H1 (cell line): ENCODE results near the gene CRTAC1. TPM values are rescaled to one million over a fixed set of nuclear protein-coding genes. Genes with fewer than 3 reads are reported as not detected.

ENCODE experiments used
- CTCF ChIA-PET: fragments of 300-600 bp; sonication (Branson Sonifier 250); formaldehyde crosslinking; loops from one replicate; lab custom pipeline; 2021; ENCODE audit not compliant: partially characterized antibody; lab: Charles Lee
- POLR2A ChIA-PET: fragments of 300-600 bp; sonication (Branson Sonifier 250); formaldehyde crosslinking; loops from one replicate; lab custom pipeline; 2021; ENCODE audit warnings: inconsistent platforms; ENCODE audit not compliant: partially characterized antibody; lab: Charles Lee
- DNase-seq, 2 experiments: peaks; one replicate each; pipeline versions ENCODE4 v3.0.0 to v3.0.0-alpha.2; 2010 to 2022; ENCODE audit warnings: low spot score in 2 of 2, low read depth in 1 of 2, mixed read lengths in 1 of 2
- FAIRE-seq: peaks from 2 replicates; lab custom pipeline; 2011; peaks lifted over from hg19 to GRCh38; lab: Jason Lieb, UNC
- H2AFZ ChIP-seq: 2 replicates; pipeline ENCODE4 v1.8.1; 2012; ENCODE audit warnings: low read length, inconsistent platforms
- H2AK5ac ChIP-seq: 2 replicates; pipeline ENCODE4 v1.6.1; 2013; ENCODE audit warnings: low read depth, low read length
- H2BK120ac ChIP-seq: replicated peaks from 2 replicates; pipeline ENCODE3; 2013; ENCODE audit warnings: low read depth, low read length, inconsistent platforms
- H2BK12ac ChIP-seq: 2 replicates; pipeline ENCODE4 v1.6.1; 2013; ENCODE audit warnings: low read depth, low read length
- H2BK15ac ChIP-seq: 2 replicates; pipeline ENCODE4 v1.6.1; 2013; ENCODE audit warnings: low read length
- H2BK20ac ChIP-seq: 2 replicates; pipeline ENCODE4 v1.6.1; 2013; ENCODE audit warnings: low read length
- H2BK5ac ChIP-seq: 2 replicates; pipeline ENCODE4 v1.6.1; 2013; ENCODE audit warnings: low read depth, low read length
- H3K14ac ChIP-seq: 2 replicates; pipeline ENCODE4 v1.6.1; 2013; ENCODE audit warnings: inconsistent platforms; ENCODE audit not compliant: insufficient read length
- H3K18ac ChIP-seq: 2 replicates; pipeline ENCODE4 v1.6.1; 2013; ENCODE audit warnings: low read length; ENCODE audit errors: extremely low read depth
- H3K23ac ChIP-seq: 2 replicates; pipeline ENCODE4 v1.6.1; 2013; ENCODE audit warnings: inconsistent platforms; ENCODE audit not compliant: insufficient read length
- H3K23me2 ChIP-seq: 2 replicates; pipeline ENCODE4 v1.6.1; 2013; ENCODE audit warnings: low read depth, low read length
- H3K27ac ChIP-seq: 2 replicates; pipeline ENCODE4 v1.6.1; 2011; ENCODE audit warnings: low read depth, low read length, inconsistent platforms
- H3K27me3 ChIP-seq, 4 experiments: replicated peaks in 1 of 4; 1 replicate in 1 of 4; 2 replicates in 3 of 4; pipeline versions ENCODE4 v1.6.1 to v1.8.1; 2011 to 2013; ENCODE audit warnings: low read length in 3 of 4, mild to moderate bottlenecking in 3 of 4, inconsistent platforms in 2 of 4, mixed read lengths in 2 of 4, moderate library complexity in 1 of 4; ENCODE audit not compliant: control insufficient read depth in 3 of 4, insufficient read depth in 3 of 4; ENCODE audit errors: extremely low read depth in 1 of 4
- H3K36me3 ChIP-seq, 4 experiments: 2 replicates each; pipeline versions ENCODE4 v1.6.1 to v1.8.1; 2011 to 2013; ENCODE audit warnings: mild to moderate bottlenecking in 4 of 4, low read length in 3 of 4, moderate library complexity in 2 of 4, control low read depth in 1 of 4, inconsistent platforms in 1 of 4; ENCODE audit not compliant: insufficient read depth in 4 of 4, control insufficient read depth in 2 of 4
- H3K4ac ChIP-seq: replicated peaks from 2 replicates; pipeline ENCODE3; 2013; ENCODE audit warnings: low read length, low read depth, mixed read lengths, inconsistent platforms; ENCODE audit not compliant: insufficient read length
- H3K4me1 ChIP-seq, 4 experiments: replicated peaks in 1 of 4; 1 replicate in 1 of 4; 2 replicates in 3 of 4; pipeline versions ENCODE4 v1.6.1 to v1.8.1; 2011 to 2013; ENCODE audit warnings: low read length in 3 of 4, inconsistent platforms in 2 of 4, mixed read lengths in 1 of 4; ENCODE audit not compliant: insufficient read depth in 4 of 4, control insufficient read depth in 3 of 4
- H3K4me2 ChIP-seq, 2 experiments: 2 replicates each; pipeline versions ENCODE4 v1.6.1 to v1.8.1; 2011 to 2013; ENCODE audit warnings: low read depth in 2 of 2, low read length in 2 of 2, control low read depth in 1 of 2, inconsistent platforms in 1 of 2, mild to moderate bottlenecking in 1 of 2; ENCODE audit not compliant: insufficient read depth in 1 of 2
- H3K4me3 ChIP-seq, 4 experiments: fragments of 200-600, 300-600 bp in 1 of 4; sonication (generic), shearing (Covaris generic), sonication (Bioruptor Twin) in 1 of 4; 2 replicates each; pipeline versions ENCODE4 v1.5.1 to v1.8.1; 2011 to 2016; ENCODE audit warnings: low read length in 4 of 4, low read depth in 3 of 4, control low read depth in 2 of 4, inconsistent platforms in 2 of 4, mild to moderate bottlenecking in 2 of 4, mixed read lengths in 1 of 4, moderate library complexity in 1 of 4; ENCODE audit not compliant: insufficient read depth in 2 of 4; ENCODE audit errors: extremely low read depth in 1 of 4
- H3K56ac ChIP-seq: replicated peaks from 2 replicates; pipeline ENCODE3; 2013; ENCODE audit warnings: low read depth, mild to moderate bottlenecking, mixed read lengths, low read length, inconsistent platforms; ENCODE audit not compliant: insufficient read length
- H3K79me1 ChIP-seq: 2 replicates; pipeline ENCODE4 v1.6.1; 2013; ENCODE audit warnings: low read depth, low read length, control low read depth
- H3K79me2 ChIP-seq, 2 experiments: 2 replicates each; pipeline versions ENCODE4 v1.6.1 to v1.8.1; 2012 to 2013; ENCODE audit warnings: low read length in 2 of 2, mild to moderate bottlenecking in 2 of 2, inconsistent platforms in 1 of 2; ENCODE audit not compliant: insufficient read depth in 2 of 2, control insufficient read depth in 1 of 2
- H3K9ac ChIP-seq, 4 experiments: replicated peaks in 1 of 4; 1 replicate in 1 of 4; 2 replicates in 3 of 4; pipeline versions ENCODE4 v1.6.1 to v1.8.1; 2011 to 2013; ENCODE audit warnings: low read depth in 3 of 4, low read length in 3 of 4, control low read depth in 2 of 4, mild to moderate bottlenecking in 2 of 4, moderate library complexity in 2 of 4, inconsistent platforms in 1 of 4; ENCODE audit errors: extremely low read depth in 1 of 4
- H3K9me3 ChIP-seq, 2 experiments: 2 replicates each; pipeline versions ENCODE4 v1.6.1 to v1.8.1; 2012 to 2013; ENCODE audit warnings: mild to moderate bottlenecking in 2 of 2, moderate library complexity in 2 of 2, control low read depth in 1 of 2, inconsistent platforms in 1 of 2, low read depth in 1 of 2, low read length in 1 of 2, mixed read lengths in 1 of 2; ENCODE audit not compliant: insufficient read depth in 2 of 2
- H4K20me1 ChIP-seq, 2 experiments: replicated peaks in 1 of 2; 2 replicates each; pipeline versions ENCODE3 to v1.8.1; 2011 to 2013; ENCODE audit warnings: inconsistent platforms in 2 of 2, low read length in 2 of 2, mild to moderate bottlenecking in 1 of 2; ENCODE audit not compliant: insufficient read depth in 2 of 2, control insufficient read depth in 1 of 2
- H4K5ac ChIP-seq: 2 replicates; pipeline ENCODE4 v1.6.1; 2013; ENCODE audit warnings: low read length, low read depth, mixed read lengths, inconsistent platforms; ENCODE audit not compliant: insufficient read length
- H4K8ac ChIP-seq: 2 replicates; pipeline ENCODE4 v1.8.0; 2013; ENCODE audit warnings: mild to moderate bottlenecking, moderate library complexity, low read length, inconsistent platforms; ENCODE audit not compliant: insufficient read depth; ENCODE audit errors: extremely low read depth
- H4K91ac ChIP-seq: replicated peaks from 2 replicates; pipeline ENCODE3; 2013; ENCODE audit warnings: low read length, mixed read lengths, inconsistent platforms; ENCODE audit not compliant: insufficient read length
- CBX8 ChIP-seq: fragments of 300-800, 300-1000 bp; sonication (generic); IDR thresholded peaks from 2 replicates; pipeline ENCODE4 v1.7.1; 2016; ENCODE audit warnings: low read depth, low read length, borderline replicate concordance
- CHD1 ChIP-seq: IDR thresholded peaks from 2 replicates; pipeline ENCODE4 v1.6.1; 2012; ENCODE audit warnings: low read depth, low read length, improper control_type of control experiment
- EP300 ChIP-seq, 2 experiments: IDR thresholded peaks; 1 replicate in 1 of 2; 2 replicates in 1 of 2; pipeline ENCODE4 v1.6.1; 2011 to 2012; ENCODE audit warnings: low read depth in 2 of 2, low read length in 2 of 2, mild to moderate bottlenecking in 2 of 2, borderline replicate concordance in 1 of 2, inconsistent platforms in 1 of 2, moderate library complexity in 1 of 2
- KDM4A ChIP-seq: IDR thresholded peaks from one replicate; pipeline ENCODE4 v1.7.1; 2012; ENCODE audit warnings: low read depth, mild to moderate bottlenecking, moderate library complexity, low read length, inconsistent platforms; ENCODE audit not compliant: severe bottlenecking
- POLR2A ChIP-seq, 2 experiments: IDR thresholded peaks; 1 replicate in 1 of 2; 2 replicates in 1 of 2; pipeline ENCODE4 v1.6.1; 2011; ENCODE audit warnings: low read depth in 2 of 2, low read length in 2 of 2, mild to moderate bottlenecking in 2 of 2; ENCODE audit errors: control extremely low read depth in 1 of 2
- SP1 ChIP-seq: IDR thresholded peaks from 2 replicates; pipeline ENCODE4 v1.6.1; 2011; ENCODE audit warnings: low read depth, low read length
- WGBS, 2 experiments: shearing (Covaris generic) in 1 of 2; methylation state at CpG; one replicate each; pipeline versions ENCODE4 v1.1.6 to v1.1.7; 2013 to 2015; ENCODE audit warnings: low lambda C conversion rate in 2 of 2, mixed read lengths in 2 of 2, inconsistent platforms in 1 of 2, low coverage in 1 of 2, missing lambda C conversion rate in 1 of 2; ENCODE audit not compliant: insufficient replicate concordance in 2 of 2, insufficient coverage in 1 of 2, insufficient read length in 1 of 2; ENCODE audit errors: extremely low coverage in 1 of 2, missing lambda C conversion rate in 1 of 2; 5-methylcytosine and 5-hydroxymethylcytosine counted together
- polyA plus RNA-seq, 7 experiments: library from polyadenylated mRNA; depleted of rRNA in 3 of 7; stranded (reverse) in 5 of 7; unstranded in 2 of 7; fragments of >200 nt in 5 of 7; fragments of 200-250 nt in 2 of 7; gene quantifications; 1 replicate in 5 of 7; 2 replicates in 1 of 7; 4 replicates in 1 of 7; pipeline versions ENCODE4 v1.2.1 to v1.2.3, GENCODE V29; 2011 to 2013; ENCODE audit warnings: missing spikeins in 2 of 7, mixed read lengths in 2 of 7
- total RNA-seq: library from RNA; stranded (reverse); fragmentation: NEBNext Ultra II Directional; extraction: Animal tissue kit (Norgen Biotek cat#: 25700); gene quantifications from 2 replicates; pipeline ENCODE4 v1.2.1, GENCODE V29; 2021
- TF ChIP-seq, protein P1 (sequence below): IDR thresholded peaks from 2 replicates; pipeline ENCODE4 v1.6.1; 2011; ENCODE audit warnings: low read length, improper control_type of control experiment
- TF ChIP-seq, protein P2 (sequence below), 3 experiments: IDR thresholded peaks; 1 replicate in 2 of 3; 2 replicates in 1 of 3; pipeline versions ENCODE4 v1.5.1 to v1.6.1; 2011; ENCODE audit warnings: low read length in 3 of 3, mild to moderate bottlenecking in 3 of 3, inconsistent platforms in 2 of 3, low read depth in 1 of 3, moderate library complexity in 1 of 3; ENCODE audit not compliant: insufficient read depth in 1 of 3; ENCODE audit errors: control extremely low read depth in 1 of 3

Gene CRTAC1
- total and polyA plus RNA-seq, 2 of the 8 experiments (the other 6 are each of a cell fraction or from before 2014, with no cell fraction given), result 0.91 to 1.2 TPM

DNA sequence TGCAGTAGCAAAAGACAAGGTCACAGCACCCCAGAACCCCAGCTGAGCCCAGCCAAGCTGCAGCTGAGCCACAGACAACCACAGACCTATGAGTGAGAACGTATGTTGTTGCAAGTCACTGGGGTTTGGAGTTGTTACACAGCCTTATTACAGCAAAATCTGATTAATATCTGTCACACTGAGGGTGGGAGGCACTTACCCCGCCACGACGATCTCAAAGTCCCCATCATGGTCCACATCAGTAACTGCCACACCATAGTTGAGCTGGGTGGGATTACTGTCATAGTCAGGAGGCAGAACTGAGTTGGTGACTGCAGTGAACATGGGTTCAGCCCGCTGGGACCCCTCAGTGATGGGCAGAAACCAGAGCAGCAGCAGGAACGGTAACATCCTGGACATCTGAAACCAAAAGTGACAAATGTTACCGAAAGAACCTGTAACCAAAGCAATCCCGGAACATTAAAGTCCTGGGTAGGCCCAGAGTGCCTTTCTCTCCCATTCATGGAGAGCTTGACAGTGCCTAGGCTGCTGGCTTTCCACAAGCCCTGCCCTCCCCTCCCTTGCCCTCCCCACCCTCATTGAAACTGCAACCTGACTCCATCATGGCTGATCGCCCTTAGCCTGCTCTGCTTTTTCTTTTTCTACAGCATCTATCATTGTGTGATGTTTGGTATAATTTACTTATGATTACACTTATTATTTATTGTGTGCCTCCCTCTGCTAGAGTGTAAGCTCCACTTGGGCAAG lies 19.3 kb downstream of the CRTAC1 start:
- Histone ChIP-seq H2BK15ac (no peak overlapping the region), H4K91ac (no peak overlapping the region), H2BK5ac (no peak overlapping the region), H3K27me3 (no peaks in the 10 kb centered on the region; a peak in 2 of 7 replicates), H3K23me2 (no peaks in the 10 kb centered on the region), H2BK20ac (no peak overlapping the region), H3K79me2 (no peaks in the 10 kb centered on the region), H3K4me3 (no peak overlapping the region), H3K23ac (no peak overlapping the region), H3K14ac (no peak overlapping the region), H4K20me1 (no peaks in the 10 kb centered on the region), H3K9ac (no peak overlapping the region), H2BK120ac (no peak overlapping the region), H3K9me3 (no peaks in the 10 kb centered on the region), H3K4ac (no peak overlapping the region), H3K4me2 (no peak overlapping the region), H3K4me1 (peaks cover 0 to 13% (median 4%) of the 10 kb centered on the region in 4 experiments; a peak in 5 of 7 replicates), H4K5ac (no peak overlapping the region), H2BK12ac (no peak overlapping the region), H3K27ac (no peak overlapping the region), H3K18ac (no peak overlapping the region), H2AFZ (no peak overlapping the region), H3K56ac (no peak overlapping the region), H4K8ac (no peak overlapping the region), H3K36me3 (no peaks in the 10 kb centered on the region), H2AK5ac (no peak overlapping the region), H3K79me1 (no peaks in the 10 kb centered on the region)
- ChIA-PET CTCF (interaction anchor here (0.7 to 9.3 kb wide), 5 partner anchors 10 to 280 kb away, joined by 3 to 120 read pairs (median 3); partner anchors contain the start of gene CRTAC1), POLR2A (no interaction called here)
- 77% methylated on average over 8 of the region's 9 CpGs; no CpG with 5 or more reads in 1 of the 2 experiments for WGBS, 2 experiments
- FAIRE-seq, result no peak
- DNase-seq, result no peak
- TF ChIP-seq POLR2A (IDR thresholded peaks at IDR 0.05; ENCODE audit: control extremely low read depth in 1 of 2, low read depth in 2 of 2, low read length in 2 of 2), result no peak
- no peak for TF ChIP-seq CBX8
- TF ChIP-seq, protein P1, sequence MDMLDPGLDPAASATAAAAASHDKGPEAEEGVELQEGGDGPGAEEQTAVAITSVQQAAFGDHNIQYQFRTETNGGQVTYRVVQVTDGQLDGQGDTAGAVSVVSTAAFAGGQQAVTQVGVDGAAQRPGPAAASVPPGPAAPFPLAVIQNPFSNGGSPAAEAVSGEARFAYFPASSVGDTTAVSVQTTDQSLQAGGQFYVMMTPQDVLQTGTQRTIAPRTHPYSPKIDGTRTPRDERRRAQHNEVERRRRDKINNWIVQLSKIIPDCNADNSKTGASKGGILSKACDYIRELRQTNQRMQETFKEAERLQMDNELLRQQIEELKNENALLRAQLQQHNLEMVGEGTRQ, result no peak
- no peak for TF ChIP-seq EP300 (IDR thresholded peaks at IDR 0.05; ENCODE audit: borderline replicate concordance in 1 of 2, low read depth in 2 of 2, low read length in 2 of 2)
- no peak for TF ChIP-seq KDM4A
- no peak for TF ChIP-seq CHD1
- TF ChIP-seq, protein P2, sequence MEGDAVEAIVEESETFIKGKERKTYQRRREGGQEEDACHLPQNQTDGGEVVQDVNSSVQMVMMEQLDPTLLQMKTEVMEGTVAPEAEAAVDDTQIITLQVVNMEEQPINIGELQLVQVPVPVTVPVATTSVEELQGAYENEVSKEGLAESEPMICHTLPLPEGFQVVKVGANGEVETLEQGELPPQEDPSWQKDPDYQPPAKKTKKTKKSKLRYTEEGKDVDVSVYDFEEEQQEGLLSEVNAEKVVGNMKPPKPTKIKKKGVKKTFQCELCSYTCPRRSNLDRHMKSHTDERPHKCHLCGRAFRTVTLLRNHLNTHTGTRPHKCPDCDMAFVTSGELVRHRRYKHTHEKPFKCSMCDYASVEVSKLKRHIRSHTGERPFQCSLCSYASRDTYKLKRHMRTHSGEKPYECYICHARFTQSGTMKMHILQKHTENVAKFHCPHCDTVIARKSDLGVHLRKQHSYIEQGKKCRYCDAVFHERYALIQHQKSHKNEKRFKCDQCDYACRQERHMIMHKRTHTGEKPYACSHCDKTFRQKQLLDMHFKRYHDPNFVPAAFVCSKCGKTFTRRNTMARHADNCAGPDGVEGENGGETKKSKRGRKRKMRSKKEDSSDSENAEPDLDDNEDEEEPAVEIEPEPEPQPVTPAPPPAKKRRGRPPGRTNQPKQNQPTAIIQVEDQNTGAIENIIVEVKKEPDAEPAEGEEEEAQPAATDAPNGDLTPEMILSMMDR (IDR thresholded peaks at IDR 0.05; ENCODE audit: control extremely low read depth in 1 of 3, insufficient read depth in 1 of 3, low read depth in 1 of 3, low read length in 3 of 3), result no peak
- TF ChIP-seq SP1, result no peak
